ENCODE results near the gene ULK1.

DNA sequence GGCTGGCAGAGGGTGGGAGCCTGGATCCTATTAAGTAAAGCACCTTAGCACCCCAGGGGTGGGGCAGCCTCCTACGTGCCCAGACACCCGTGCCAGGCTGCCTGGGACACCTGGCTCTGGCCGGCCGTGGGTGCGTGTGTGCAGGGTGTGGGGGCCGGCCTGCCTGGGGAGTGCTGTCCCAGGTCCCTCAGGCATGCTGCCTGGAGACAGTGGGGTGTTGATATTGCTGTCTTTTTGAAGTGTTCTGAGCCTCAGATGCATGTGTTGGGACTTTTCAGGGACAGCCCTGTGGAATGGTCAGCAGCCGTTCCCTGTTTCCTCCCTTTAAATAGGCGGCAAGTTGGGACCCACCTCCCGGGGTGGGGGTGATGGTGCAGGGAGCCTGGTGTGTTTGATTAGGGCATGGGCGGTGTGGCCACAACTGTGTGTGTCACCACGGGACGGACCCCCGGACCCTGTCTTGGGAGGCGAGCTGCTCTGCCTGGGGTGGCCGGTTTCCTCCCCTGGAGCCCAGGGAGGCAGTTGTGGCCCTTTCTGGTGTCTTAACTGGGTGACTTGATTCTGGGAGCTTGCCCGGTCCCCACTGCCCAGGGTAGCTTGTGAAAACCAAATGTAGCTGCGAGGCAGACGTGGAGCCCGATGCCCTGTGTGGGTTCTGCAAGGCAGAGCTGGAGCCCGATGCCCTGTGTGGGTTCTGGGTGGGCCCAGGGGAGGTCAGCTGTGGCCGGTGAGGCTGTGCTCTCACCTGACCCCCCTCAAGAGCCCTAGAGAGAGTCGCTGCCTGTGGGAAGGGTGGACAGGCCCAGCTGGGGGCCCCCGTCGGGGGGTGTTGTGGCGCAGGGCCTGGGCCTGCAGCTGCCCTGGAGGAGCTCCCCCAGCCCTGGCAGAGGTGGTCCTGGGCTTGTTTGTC, 8.2 kb downstream of the ULK1 start:
- TF ChIP-seq CTCF (IDR thresholded peaks at IDR 0.05), result no peak
- TF ChIP-seq POLR2A (IDR thresholded peaks at IDR 0.05), result no peak

All from adrenal gland (tissue), 5 donors.